Suprapubic skin (tissue), 4 donors: ENCODE data around the gene USP6.

Source experiments
- CTCF ChIP-seq, 2 donors: fragments of 200-600 bp in 1 of 2; fragments of 450-650 bp in 1 of 2; sonication (generic) in 1 of 2; IDR thresholded peaks; one replicate each; pipeline ENCODE4 v1.5.1; 2016 to 2019; ENCODE audit warnings: antibody characterized with exemption in 2 of 2, mild to moderate bottlenecking in 1 of 2, moderate library complexity in 1 of 2
- POLR2A ChIP-seq, 2 donors: fragments of 450-650 bp; IDR thresholded peaks; one replicate each; pipeline ENCODE4 v1.6.1; 2017; ENCODE audit warnings: antibody characterized with exemption in 2 of 2, mild to moderate bottlenecking in 2 of 2, moderate library complexity in 2 of 2
- POLR2AphosphoS5 ChIP-seq, 3 donors: sonication (generic); formaldehyde crosslinking; IDR thresholded peaks; one replicate each; pipeline ENCODE4 v1.6.1; 2017; ENCODE audit warnings: antibody characterized with exemption in 3 of 3

- TF ChIP-seq POLR2AphosphoS5 (IDR thresholded peaks at IDR 0.05) (no peak), CTCF (IDR thresholded peaks at IDR 0.05) (no peak), POLR2A (IDR thresholded peaks at IDR 0.05) (no peak)
Measured at GRCh38 chr17:5123343-5124124, 7.7 kb downstream of the USP6 start.
